Sciatic nerve (tissue), 2 donors: ENCODE measurements around the gene WDFY2. TPM values are rescaled to one million over a fixed set of nuclear protein-coding genes. Genes with fewer than 3 reads are reported as not detected.
"Not testable (repeated sequence)": the region's sequence is repeated elsewhere in the genome, so short reads cannot be mapped to it uniquely, and the experiment has no call there.

Source experiments
- ATAC-seq: fragments of 200-7000 bp; cut with Tn5 transposase; one replicate; pipeline ENCODE4 v1.9.1; 2020; ENCODE audit warnings: mild to moderate bottlenecking, moderate library complexity
- DNase-seq: peaks from one replicate; pipeline ENCODE4 v3.0.0-alpha.2; 2020; ENCODE audit warnings: low spot score
- intact Hi-C: fragments of 100-400 bp; cut with DNase I; formaldehyde crosslinking; loops from one replicate; pipeline ENCODE4 v1.14.2; 2022
- total RNA-seq: library from RNA; stranded (reverse); fragmentation: NEBNext Ultra II Directional; extraction: Animal tissue kit (Norgen Biotek cat#: 25700); gene quantifications from one replicate; pipeline ENCODE4 v1.2.1, GENCODE V29; 2021
- donor health status: DM: no; HTN: no; CAD: no.
- donor health status: DM: no; HTN: no; CAD: no.

WDFY2 gene
- total RNA-seq, 1 donor from 2014 or later: 22.1 TPM

GRCh38 chr13:51624695-51625345 lies 40.6 kb downstream of the WDFY2 start:
- intact Hi-C loops: loop anchor here (5.0 kb wide), 1 partner anchor 1323 kb away; no protein-coding TSS in a partner anchor
- ATAC-seq (no peak), DNase-seq (no peak)

DNA sequence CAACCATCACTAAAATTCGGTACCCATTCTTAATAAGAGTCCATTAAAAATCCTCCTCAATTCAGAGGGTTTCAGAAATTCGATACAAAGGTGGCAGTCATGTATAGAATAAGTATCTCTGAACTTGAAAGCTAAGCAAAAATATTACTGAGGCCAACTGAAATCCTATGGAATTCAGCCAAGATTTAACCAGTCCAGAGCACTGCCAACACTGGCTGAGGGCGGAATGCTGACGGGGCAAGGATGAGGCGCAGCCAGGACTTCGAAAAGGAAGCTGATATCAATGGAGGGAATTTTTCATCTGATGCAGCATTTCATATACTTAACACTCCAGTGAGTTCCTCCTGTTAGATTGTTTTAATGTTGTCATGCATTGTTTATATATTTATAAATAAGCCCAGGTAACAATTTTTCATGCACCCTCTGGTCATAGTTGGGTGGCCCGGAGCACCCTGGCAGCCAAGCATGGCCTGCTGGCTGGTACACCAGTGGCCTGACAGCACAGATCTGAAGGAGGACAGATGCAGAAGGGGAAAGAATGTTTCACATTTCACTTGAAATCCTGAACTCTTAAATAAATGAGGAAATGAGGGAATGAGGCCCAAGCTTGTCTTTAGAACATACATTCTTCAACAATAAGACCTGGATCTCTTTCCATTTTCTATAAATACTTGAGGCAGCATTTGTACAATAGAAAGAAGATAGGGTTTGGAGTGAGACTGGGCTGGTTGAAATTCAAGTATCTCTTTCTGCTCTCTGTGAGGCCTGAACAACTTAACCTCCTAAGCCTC lies 41.5 kb downstream of the WDFY2 start:
- ATAC-seq (peak; percentile 65), DNase-seq (no peak)
- intact Hi-C loops: no loop called here

GRCh38 chr13:51626749-51627148 lies 42.5 kb downstream of the WDFY2 start:
- DNase-seq: no peak
- ATAC-seq: peak; percentile 33
- intact Hi-C loops: no loop called here

- no peak for DNase-seq
- no peak for ATAC-seq
- intact Hi-C loops: no loop called here
Measured at GRCh38 chr13:51628059-51628852, 44.0 kb downstream of the WDFY2 start.

GRCh38 chr13:51629491-51630287 lies 45.4 kb downstream of the WDFY2 start:
- DNase-seq: no peak
- no peak for ATAC-seq
- intact Hi-C loops: no loop called here

- intact Hi-C loops: no loop called here
Measured at GRCh38 chr13:51630288-51630615, 46.0 kb downstream of the WDFY2 start.

GRCh38 chr13:51632591-51633362 lies 48.5 kb downstream of the WDFY2 start:
- ATAC-seq (peak; percentile 70), DNase-seq (no peak)
- intact Hi-C loops: no loop called here

More at GRCh38 chr13:51630288-51630615, 46.0 kb downstream of the WDFY2 start:
- DNase-seq: no peak
- no peak for ATAC-seq

DNA sequence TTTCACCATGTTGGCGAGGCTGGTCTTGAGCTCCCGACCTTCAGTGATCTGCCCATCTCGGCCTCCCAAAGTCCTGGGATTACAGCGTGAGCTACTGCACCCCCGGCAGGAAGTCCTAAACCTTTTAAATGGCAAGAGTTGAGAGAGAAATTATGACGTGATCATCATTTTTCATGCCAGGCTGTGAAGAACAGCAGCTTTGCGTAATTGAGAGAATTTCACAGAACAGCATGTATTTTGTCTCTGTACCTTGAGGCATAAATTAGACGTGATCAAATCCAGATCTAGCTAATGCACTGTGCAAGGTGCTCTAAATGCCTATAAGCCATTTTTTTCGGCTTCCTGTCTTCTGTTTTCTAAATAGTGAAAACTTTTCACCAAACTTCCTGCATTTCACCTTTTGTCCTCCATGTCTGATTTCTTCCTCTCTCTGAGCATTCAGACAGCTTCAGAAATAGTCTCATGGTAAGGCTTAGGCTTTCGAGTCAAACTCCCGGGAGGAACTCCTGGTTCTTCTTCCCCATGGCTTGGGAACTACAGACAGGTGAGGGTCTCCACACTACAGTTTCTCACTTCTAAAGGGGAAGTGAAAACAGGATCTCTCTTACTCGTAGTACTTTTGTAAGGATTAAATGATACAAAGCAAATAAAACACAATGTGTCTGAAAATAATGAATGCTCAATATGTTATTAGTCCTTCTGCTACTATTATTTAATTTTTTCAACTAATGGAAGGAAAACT lies 51.0 kb downstream of the WDFY2 start:
- DNase-seq (no peak), ATAC-seq (no peak)
- intact Hi-C loops: no loop called here

DNA sequence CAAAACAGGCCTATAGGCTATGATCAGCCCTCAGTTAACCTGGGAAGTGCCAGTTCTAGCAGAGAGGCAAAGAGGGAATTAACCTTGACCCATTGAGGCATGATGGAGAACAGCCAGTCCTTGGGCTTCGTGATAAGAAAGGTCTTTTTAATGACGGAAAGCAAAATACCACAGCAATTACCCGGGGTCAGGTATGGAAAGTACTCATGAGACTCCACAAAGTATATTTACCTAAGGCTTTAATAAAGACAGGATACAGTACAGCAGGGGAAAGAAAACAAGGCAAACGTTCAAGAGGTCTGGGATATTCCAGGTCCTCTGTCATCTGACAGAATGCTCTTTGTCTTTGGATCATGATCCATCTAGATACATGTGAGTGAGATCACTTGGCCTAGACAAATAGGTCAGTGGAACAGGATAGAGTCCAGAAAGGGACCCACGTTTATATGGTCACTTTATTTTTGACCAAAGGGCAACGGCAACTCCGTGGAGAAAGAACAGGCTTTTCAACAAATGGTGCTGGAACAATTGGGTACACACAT lies 52.2 kb downstream of the WDFY2 start:
- ATAC-seq: peak; percentile 49
- DNase-seq: no peak
- intact Hi-C loops: no loop called here

DNA sequence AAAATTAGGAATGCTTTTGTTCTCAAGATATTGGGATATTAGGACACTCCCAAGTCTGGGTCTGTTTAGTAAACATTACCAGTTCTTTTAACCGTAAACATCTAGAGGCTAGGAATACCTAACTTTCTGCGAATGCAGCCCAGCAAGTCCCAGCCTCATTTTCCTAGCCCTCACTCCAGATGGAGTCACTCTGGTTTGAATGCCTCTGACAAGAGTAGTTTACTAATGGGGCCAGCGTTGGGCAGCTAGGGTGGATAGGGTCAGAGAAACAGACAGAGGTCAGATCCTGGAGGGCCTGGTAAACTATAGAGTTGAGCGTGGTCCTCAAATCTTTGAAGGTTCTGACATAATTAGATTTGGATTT lies 53.6 kb downstream of the WDFY2 start:
- ATAC-seq (no peak), DNase-seq (no peak)
- intact Hi-C loops: no loop called here

DNA sequence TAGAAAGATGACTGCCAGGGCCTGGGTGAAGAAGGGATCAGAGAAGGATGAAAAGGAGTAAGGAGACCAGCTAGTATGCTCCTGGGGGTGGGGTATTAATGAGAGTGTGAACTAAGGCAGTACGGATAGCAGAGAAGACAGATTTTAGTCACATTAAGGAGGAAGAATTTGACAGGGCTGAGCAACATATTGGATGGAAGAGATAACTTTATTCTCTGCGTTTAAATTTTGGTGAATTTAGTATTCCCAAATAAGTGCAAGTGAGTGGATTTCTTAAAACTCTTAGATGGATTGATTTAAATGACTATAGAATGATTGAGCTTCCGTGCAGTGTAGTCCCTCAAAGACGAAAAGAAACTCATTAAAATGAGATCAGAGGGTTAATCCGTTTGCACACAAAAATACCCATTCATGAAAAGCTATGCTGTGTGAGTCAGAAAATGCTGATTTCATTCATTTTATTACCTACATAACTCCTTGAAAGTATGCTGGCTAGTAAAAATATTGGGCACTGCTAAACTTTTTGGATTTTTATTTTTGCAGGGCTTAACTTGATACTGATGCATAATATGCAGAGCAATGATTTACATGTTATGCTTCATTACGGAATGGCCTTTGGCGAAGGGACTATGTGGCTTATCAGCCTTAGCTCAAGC lies 54.1 kb downstream of the WDFY2 start:
- DNase-seq (no peak), ATAC-seq (no peak)
- intact Hi-C loops: no loop called here

- ATAC-seq (no peak), DNase-seq (no peak)
- intact Hi-C loops: no loop called here
Measured at GRCh38 chr13:51639171-51639570, 54.9 kb downstream of the WDFY2 start.

GRCh38 chr13:51640696-51641095 lies 56.4 kb downstream of the WDFY2 start:
- ATAC-seq, DNase-seq, intact Hi-C loops: not testable (repeated sequence)

- intact Hi-C loops: no loop called here
- ATAC-seq: peak; percentile 11
- DNase-seq: no peak
Measured at GRCh38 chr13:51643105-51643881, 59.0 kb downstream of the WDFY2 start.

GRCh38 chr13:51643882-51644281 lies 59.6 kb downstream of the WDFY2 start:
- ATAC-seq (no peak), DNase-seq (no peak)
- intact Hi-C loops: no loop called here

DNA sequence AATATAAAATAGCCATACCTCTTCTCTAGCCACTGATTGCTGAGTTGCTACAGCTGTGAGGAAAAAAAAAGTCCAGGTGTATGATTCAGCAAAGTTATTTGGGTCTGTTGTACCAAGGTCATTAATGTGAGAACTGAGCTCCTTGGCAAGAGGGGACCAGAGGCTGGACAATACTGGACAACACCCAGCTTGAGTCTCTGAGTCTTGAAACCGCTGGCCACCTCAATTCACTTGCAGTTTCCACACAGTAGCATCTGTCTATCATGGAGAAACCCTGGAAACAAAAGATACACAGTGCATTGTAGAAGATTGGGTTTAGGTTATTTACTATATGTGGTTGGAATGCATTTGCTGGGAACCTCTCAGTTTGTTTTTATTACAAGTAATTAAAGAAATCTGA lies 60.4 kb downstream of the WDFY2 start:
- DNase-seq: no peak
- ATAC-seq: peak; percentile 60
- intact Hi-C loops: no loop called here
